GM18870 (cell line): ENCODE results near the gene PLCB1.

Experiments used
- ATAC-seq: cut with Tn5 transposase; IDR thresholded peaks from one replicate; pipeline ENCODE4 v1.9.1; 2021; ENCODE audit warnings: moderate library complexity; ENCODE audit not compliant: unreplicated experiment

The PLCB1 gene

GRCh38 chr20:8394308-8394945 lies 262.4 kb downstream of the PLCB1 start:
- ATAC-seq: peak; percentile 92

GRCh38 chr20:8395956-8396355 lies 263.9 kb downstream of the PLCB1 start:
- ATAC-seq: no peak

- ATAC-seq: no peak
These were observed 266.4 kb downstream of the PLCB1 start for GRCh38 chr20:8398263-8399051.

- ATAC-seq: peak; percentile 100
These were observed 267.9 kb downstream of the PLCB1 start for GRCh38 chr20:8399947-8400346.

GRCh38 chr20:8400486-8400885 lies 268.4 kb downstream of the PLCB1 start:
- no peak for ATAC-seq

- no peak for ATAC-seq
These were observed 269.5 kb downstream of the PLCB1 start for GRCh38 chr20:8401556-8401955.

- ATAC-seq: no peak
These were observed 270.7 kb downstream of the PLCB1 start for GRCh38 chr20:8402798-8403197.

GRCh38 chr20:8404912-8405635 lies 273.0 kb downstream of the PLCB1 start:
- ATAC-seq: no peak

- ATAC-seq: no peak
These were observed 274.3 kb downstream of the PLCB1 start for GRCh38 chr20:8406391-8406790.

GRCh38 chr20:8408587-8409307 lies 276.7 kb downstream of the PLCB1 start:
- ATAC-seq: no peak

- no peak for ATAC-seq
These were observed 281.6 kb downstream of the PLCB1 start for GRCh38 chr20:8413691-8414090.

- no peak for ATAC-seq
These were observed 282.7 kb downstream of the PLCB1 start for GRCh38 chr20:8414586-8415274.

- no peak for ATAC-seq
These were observed 289.9 kb downstream of the PLCB1 start for GRCh38 chr20:8421981-8422380.

- no peak for ATAC-seq
These were observed 291.4 kb downstream of the PLCB1 start for GRCh38 chr20:8423482-8423881.

- ATAC-seq: no peak
These were observed 291.9 kb downstream of the PLCB1 start for GRCh38 chr20:8424010-8424409.

- no peak for ATAC-seq
These were observed 292.9 kb downstream of the PLCB1 start for GRCh38 chr20:8425016-8425415.

GRCh38 chr20:8425802-8426201 lies 293.7 kb downstream of the PLCB1 start:
- ATAC-seq: no peak

- ATAC-seq: no peak
These were observed 295.5 kb downstream of the PLCB1 start for GRCh38 chr20:8427419-8428040.

GRCh38 chr20:8428988-8429387 lies 296.9 kb downstream of the PLCB1 start:
- ATAC-seq: no peak
